ENCODE data around the gene ZFP69B. TPM values are rescaled to one million over a fixed set of nuclear protein-coding genes. Genes with fewer than 3 reads are reported as not detected.

ZFP69B gene
- total RNA-seq: 1 to 10 TPM in 3 of 6 experiments, under 1 TPM in 3; 0.14 to 1.5 (median 0.87) TPM
- long read RNA-seq: 0 reads

GRCh38 chr1:40449684-40450494, at the start of gene ZFP69B:
TSS of gene ZFP69B (plus strand) at chr1:40450476. CDS start at chr1:40450962, 486 bp downstream.
- peak within 1 kb of the TSS; percentile 58 to 94 (median 81) for H3K4me3 ChIP-seq
- intact Hi-C loops (cut with DNase I): no loop called here
- H3K27ac ChIP-seq: peak within 1 kb of the TSS; percentile 16 to 76 (median 38)
- peak; percentile 93 to 95 (median 93) for DNase-seq
- H3K9me3 ChIP-seq: peaks cover 0 to 3% (median under 1%) of the 10 kb centered on the region in 4 donors
- TF ChIP-seq POLR2A (IDR thresholded peaks at IDR 0.05) (peak; percentile 75), CTCF (IDR thresholded peaks at IDR 0.05) (peak in 2 of 4 donors; percentile 5 to 17)
- 0% methylated on average over 21 of the region's 64 CpGs for WGBS (ENCODE audit: insufficient coverage, low coverage, low lambda C conversion rate, missing lambda C conversion rate)
- no peaks in the 10 kb centered on the region for H3K27me3 ChIP-seq
- H3K36me3 ChIP-seq: no peaks in the 10 kb centered on the region
- H3K4me1 ChIP-seq: peaks cover 0 to 11% (median 2%) of the 10 kb centered on the region in 4 donors
- peak; percentile 99 for ATAC-seq

GRCh38 chr1:40401473-40402201, 48.6 kb upstream of the ZFP69B start:
- peak in 1 of 4 donors; percentile 16 for ATAC-seq
- intact Hi-C loops (cut with DNase I): no loop called here

GRCh38 chr1:40404670-40405462, 45.4 kb upstream of the ZFP69B start:
- ATAC-seq: peak; percentile 82 to 89 (median 86)
- intact Hi-C loops (cut with DNase I): no loop called here

More at GRCh38 chr1:40401473-40402201, 48.6 kb upstream of the ZFP69B start:
- no peak for TF ChIP-seq CTCF (IDR thresholded peaks at IDR 0.05)
- TF ChIP-seq POLR2A (IDR thresholded peaks at IDR 0.05): no peak
- no peaks in the 10 kb centered on the region for H3K9me3 ChIP-seq
- H3K36me3 ChIP-seq: no peaks in the 10 kb centered on the region
- H3K27me3 ChIP-seq: no peaks in the 10 kb centered on the region
- DNase-seq: no peak
- H3K4me1 ChIP-seq: peaks cover 0 to 51% (median 13%) of the 10 kb centered on the region in 4 donors
- no peak overlapping the region for H3K4me3 ChIP-seq
- H3K27ac ChIP-seq: no peak overlapping the region
- 69% methylated on average over 7 of the region's 7 CpGs for WGBS (ENCODE audit: insufficient coverage, low coverage, low lambda C conversion rate, missing lambda C conversion rate)

More at GRCh38 chr1:40404670-40405462, 45.4 kb upstream of the ZFP69B start:
- no peaks in the 10 kb centered on the region for H3K27me3 ChIP-seq
- 33% methylated on average over 9 of the region's 11 CpGs for WGBS (ENCODE audit: insufficient coverage, low coverage, low lambda C conversion rate, missing lambda C conversion rate)
- H3K36me3 ChIP-seq: peaks cover 0 to 16% (median 7%) of the 10 kb centered on the region in 4 donors
- H3K4me3 ChIP-seq: no peak overlapping the region
- peak; percentile 84 to 92 (median 86) for TF ChIP-seq CTCF (IDR thresholded peaks at IDR 0.05)
- no peak for TF ChIP-seq POLR2A (IDR thresholded peaks at IDR 0.05)
- H3K4me1 ChIP-seq: peaks cover 0 to 25% (median 5%) of the 10 kb centered on the region in 4 donors
- no peak for DNase-seq
- peak overlapping the region in 2 of 3 donors; percentile 21 to 35 for H3K27ac ChIP-seq
- H3K9me3 ChIP-seq: no peaks in the 10 kb centered on the region

Measured in right lobe of liver (tissue), 6 donors.